ENCODE data around the gene SLC35G3. TPM values are rescaled to one million over a fixed set of nuclear protein-coding genes. Genes with fewer than 3 reads are reported as not detected.
"Not testable (repeated sequence)": the region's sequence is repeated elsewhere in the genome, so short reads cannot be mapped to it uniquely, and the experiment has no call there.

SLC35G3 gene
- not detected for polyA plus RNA-seq (ENCODE audit: insufficient read length in 4 of 4)

GRCh38 chr17:35194001-35194400, at the start of gene SLC35G3:
TSS of gene SLC35G3 (minus strand) at chr17:35194393. CDS start at chr17:35194307, 86 bp downstream.
- DNase-seq (ENCODE audit: low read depth in 4 of 4, low spot score in 3 of 4) = not testable (repeated sequence)

DNA sequence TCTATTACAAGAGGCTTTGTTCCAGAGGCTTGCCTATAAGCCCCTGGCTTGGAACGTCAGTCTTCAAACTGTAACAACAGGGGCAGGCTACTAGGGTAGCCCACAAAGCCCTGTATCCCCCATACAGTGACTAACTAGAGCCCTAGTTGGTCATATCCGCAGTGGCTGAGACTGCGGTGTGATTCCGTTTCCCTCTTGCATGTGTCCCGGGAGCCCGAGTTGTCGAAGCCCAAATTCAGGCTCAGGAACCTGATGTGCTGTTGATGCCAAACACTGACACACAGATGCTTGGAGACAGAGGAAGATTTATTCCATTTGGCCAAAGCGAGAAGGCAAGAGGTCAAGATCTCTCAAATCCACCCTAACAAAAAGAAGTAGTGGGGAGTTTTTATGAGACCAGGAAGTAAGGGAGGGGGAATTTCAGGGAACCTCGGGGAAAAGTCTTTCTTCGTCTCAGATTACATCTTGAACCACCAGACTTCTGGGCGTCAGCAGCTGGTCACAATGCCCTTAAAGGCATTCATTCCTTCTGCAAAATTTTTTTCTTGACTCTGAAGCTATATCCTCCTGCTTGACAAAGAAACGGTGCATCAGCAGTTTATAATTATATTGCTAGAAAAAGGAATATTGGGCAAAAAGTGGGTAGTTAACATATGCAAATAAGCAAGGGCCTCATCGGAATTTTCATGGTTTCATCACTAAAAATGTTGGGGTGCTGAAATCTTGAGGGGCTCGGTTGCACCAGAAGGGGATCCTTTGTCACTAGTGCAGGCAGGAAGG, 49.6 kb upstream of the SLC35G3 start:
- peak in 2 of 4 donors; percentile 35 to 36 for DNase-seq (ENCODE audit: low read depth in 4 of 4, low spot score in 3 of 4)

DNA sequence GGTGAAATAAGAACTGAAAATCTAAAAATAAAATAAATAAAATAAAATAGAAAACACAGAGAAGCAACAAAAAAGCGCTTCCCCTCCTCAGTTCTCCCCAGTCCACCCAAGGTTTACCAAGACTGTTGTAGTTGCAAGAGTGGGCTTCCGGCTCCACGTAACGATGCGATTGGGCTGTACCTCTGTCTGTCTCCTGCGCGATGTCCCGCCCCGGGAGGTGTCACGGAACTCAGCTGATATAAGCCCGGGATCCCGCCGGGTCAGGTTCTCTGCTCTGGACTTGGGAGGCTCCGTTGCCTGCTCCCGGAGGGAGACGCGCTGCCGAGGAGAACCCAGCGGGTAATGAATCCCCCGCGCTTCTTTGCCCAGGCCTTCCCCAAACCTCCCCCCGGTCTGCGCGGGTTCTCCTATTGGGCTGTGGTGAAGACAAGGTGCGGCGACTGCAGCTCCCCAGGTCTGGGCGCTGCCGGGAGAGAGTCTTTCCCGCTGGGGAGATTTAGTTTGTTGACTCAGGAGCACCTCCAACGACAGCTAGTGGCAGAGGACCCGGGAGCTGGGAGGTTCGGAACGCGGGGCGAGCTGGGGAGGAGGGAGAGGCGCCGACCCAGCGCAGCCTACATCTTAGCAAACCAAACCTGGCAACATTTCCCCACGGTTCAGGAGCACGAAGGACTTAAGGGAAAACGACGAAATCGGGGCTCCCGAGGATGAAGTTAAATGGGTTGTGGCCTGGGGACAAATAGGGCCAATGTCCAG, 48.8 kb upstream of the SLC35G3 start, which contains the start of gene SLFN5:
Gene SLFN5, plus strand, starts transcription at position 268 of the 756 bp plus-strand sequence. CDS start 15,619 bp downstream, outside the sequence.
- peak; percentile 82 to 87 (median 85) for DNase-seq (ENCODE audit: low read depth in 4 of 4, low spot score in 3 of 4)

DNA sequence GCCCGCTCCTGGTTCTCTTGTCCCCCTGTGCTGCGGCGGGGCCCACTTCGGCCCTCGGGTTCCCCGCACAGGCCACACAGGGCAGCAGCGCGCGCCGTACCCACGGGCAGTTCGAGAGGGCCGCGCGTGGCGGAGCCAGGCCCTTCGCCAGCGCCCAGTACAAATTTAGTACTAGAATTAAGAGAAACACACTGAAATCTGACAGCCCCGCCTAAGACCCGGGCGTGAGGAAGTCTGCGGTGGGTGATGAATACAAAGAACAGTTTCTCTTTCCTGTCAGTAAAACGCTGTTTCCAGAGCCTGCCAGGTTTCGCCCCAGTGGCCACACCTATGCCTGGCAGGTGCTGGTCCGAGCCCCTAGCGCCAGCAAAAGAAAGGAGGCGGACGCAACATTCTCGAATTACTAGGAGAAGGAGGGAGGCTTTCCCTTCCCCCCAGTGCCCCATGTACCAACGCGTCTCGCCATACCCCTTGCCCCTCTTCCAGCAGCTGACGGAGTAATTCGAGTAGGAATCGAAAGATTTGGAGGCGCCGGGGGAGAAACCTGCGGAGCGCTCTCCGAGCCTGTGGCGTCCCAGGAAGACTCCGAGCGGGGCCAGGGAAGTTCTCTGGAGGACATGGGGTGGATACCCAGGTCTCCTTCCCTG, 48.1 kb upstream of the SLC35G3 start:
- DNase-seq (ENCODE audit: low read depth in 4 of 4, low spot score in 3 of 4) = peak in 3 of 4 donors; percentile 60 to 62 (median 62)

DNA sequence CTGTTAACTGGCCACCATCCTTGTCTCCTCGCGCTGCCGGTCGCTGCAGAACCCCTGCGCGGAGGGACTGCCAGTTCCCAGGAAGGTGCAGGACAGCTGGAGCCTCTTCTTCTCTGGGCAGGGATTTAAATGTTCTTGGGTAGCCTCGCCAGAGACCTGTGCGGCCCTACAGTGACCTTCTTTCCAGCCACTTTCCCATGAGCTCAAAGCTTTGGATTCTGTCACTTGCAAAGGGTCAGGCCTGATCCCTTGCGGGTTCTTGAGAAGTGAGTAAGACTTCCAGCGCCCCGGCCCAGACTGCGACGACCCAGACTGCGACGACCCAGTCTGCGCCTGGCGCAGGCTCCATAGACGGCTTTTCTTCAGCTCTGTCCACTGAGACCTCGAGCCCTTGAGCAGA, 47.3 kb upstream of the SLC35G3 start:
- no peak for DNase-seq (ENCODE audit: low read depth in 4 of 4, low spot score in 3 of 4)

DNA sequence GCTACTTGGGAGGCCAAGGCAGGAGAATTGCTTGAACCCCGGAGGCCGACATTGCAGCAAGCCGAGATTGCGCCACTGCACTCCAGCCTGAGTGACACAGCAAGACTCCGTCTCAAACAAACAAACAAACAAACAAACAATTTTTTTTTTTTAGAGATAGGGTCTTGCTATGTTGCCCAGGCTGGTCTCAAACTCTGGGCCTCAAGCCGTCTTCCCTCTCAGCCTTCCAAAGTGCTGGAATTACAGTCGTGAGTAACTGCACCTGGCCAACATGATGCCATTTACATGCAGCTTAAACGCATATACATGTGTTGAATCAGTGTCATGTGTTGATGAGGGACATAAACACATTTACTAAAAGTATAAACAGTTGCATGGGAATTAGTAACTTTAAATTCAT, 46.7 kb upstream of the SLC35G3 start:
- no peak for DNase-seq (ENCODE audit: low read depth in 4 of 4, low spot score in 3 of 4)

DNA sequence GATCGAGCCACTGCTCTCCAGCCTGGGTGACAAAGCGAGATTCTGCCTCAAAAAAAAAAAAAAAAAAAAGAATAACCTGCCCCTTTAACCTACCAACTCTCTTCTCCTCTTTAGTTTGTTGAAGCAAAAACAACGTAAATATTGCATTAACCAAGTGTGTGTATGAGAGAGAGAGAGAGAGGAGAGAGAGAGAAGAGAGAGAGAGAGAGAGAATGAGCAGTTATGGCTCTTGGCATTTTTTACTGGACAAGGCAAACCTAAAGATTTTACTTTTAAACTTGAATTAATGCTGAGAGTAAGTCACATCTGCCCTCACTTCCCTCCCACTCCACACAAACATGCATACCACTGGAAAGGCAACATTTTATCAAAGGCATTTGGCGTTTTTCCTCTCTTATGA, 45.6 kb upstream of the SLC35G3 start:
- DNase-seq (ENCODE audit: low read depth in 4 of 4, low spot score in 3 of 4) = no peak

DNA sequence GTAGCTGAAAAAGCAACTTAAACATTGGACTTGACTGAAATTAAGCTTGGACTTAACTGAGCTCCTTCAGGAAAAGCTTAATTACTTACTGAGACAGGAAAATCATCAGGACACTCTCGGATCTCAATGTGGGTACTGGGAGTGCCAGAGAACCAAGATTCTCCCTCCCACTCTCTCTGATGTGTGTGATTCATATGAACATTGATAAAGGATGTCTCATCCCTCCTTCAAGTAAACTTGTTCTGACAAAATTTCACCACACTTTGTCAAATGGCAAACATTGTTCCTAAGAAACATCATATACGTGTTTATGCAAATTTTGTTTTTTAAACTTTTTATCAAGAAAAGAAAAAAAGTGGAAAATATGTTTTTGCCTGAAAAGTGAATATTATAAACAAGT, 44.6 kb upstream of the SLC35G3 start:
- DNase-seq (ENCODE audit: low read depth in 4 of 4, low spot score in 3 of 4) = no peak

DNA sequence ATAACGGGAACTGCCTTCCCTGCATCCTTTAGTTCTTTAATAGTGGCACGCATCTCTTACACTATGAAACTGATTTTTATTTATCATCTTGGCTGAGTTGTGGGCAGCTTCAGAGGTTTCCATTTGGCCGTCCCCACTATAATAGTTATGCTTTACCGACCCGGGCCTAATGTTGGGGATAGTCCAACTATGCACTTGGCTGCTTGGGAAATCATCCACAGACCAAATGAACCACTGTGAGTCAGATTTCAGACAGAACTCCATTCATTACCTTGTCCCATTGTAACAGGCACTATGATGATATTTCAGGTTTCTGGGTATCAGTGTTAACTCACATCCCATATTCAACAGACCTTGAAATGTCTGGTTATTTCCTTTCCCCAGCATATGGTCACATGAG, 42.6 kb upstream of the SLC35G3 start:
- no peak for DNase-seq (ENCODE audit: low read depth in 4 of 4, low spot score in 3 of 4)

GRCh38 chr17:35235917-35236316, 41.7 kb upstream of the SLC35G3 start:
- DNase-seq (ENCODE audit: low read depth in 4 of 4, low spot score in 3 of 4) = no peak

- no peak for DNase-seq (ENCODE audit: low read depth in 4 of 4, low spot score in 3 of 4)
These were observed 41.1 kb upstream of the SLC35G3 start for GRCh38 chr17:35235289-35235688.

DNA sequence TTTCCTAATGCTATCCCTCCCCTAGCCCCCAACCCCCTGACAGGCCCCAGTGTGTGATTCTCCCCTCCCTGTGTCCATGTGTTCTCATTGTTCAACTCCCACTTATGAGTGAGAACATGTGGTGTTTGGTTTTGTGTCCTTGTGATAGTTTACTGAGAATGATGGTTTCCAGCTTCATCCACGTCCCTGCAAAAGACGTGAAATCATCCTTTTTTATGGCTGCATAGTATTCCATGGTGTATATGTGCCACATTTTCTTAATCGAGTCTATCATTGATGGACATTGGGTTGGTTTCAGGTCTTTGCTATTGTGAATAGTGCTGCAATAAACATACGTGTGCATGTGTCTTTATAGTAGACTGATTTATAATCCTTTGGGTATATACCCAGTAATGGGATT, 40.1 kb upstream of the SLC35G3 start:
- not testable (repeated sequence) for DNase-seq (ENCODE audit: low read depth in 4 of 4, low spot score in 3 of 4)

DNA sequence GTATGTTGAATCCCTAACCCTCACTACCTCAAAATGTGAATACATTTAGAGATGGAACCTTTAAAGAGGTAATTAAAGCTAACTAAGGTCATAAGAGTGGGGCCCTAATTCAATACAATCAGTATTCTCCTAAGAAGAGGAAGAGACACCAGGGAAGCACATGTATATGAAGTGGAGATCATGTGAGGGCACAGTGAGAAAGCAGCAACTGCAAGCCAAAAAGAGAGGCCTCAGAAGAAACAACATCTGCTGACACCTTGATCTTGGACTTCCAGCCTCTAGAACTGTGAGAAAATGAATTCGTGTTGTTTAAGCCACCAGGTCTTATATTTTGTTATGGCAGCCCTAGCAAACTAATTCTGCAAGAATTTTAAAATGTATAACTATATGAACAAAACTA, 35.4 kb upstream of the SLC35G3 start:
- DNase-seq (ENCODE audit: low read depth in 4 of 4, low spot score in 3 of 4) = no peak

DNA sequence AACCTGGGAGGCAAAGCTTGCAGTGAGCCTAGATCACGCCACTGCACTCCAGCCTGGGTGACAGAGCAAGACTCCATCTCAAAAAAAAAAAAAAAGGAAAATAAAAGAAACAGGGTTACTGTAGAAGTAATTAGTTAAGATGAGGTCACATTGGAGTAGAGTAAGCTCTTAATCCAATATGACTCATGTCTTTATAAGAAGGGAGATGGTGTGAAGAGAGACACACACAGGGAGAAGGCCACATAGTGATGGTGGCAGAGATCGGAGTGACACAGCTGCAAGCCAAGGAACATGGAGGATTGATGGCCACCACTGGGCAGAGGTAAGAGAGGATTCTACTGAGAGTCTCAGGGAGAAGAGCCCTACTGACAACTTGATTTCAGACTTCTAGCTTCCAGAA, 33.4 kb upstream of the SLC35G3 start:
- no peak for DNase-seq (ENCODE audit: low read depth in 4 of 4, low spot score in 3 of 4)

GRCh38 chr17:35224436-35224835, 30.2 kb upstream of the SLC35G3 start:
- no peak for DNase-seq (ENCODE audit: low read depth in 4 of 4, low spot score in 3 of 4)

DNA sequence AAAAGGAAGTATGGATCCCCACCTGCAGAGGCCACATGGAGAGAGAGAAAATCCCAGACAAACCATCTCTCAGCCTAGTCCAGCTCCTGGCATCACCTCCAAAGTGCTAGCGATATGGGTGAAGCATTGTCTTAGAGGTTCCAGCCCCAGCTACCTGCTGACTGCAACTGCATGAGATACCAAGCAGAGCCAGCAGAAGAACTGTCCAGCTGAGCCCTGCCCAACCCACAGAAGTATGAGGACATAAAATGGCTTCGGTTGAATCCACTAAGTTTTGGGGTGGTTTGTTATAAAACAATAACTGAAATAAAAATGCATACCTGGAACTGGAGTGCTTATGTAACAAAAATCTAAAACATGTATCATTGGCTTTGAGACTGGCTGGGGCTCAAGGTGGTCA, 28.3 kb upstream of the SLC35G3 start:
- no peak for DNase-seq (ENCODE audit: low read depth in 4 of 4, low spot score in 3 of 4)

DNA sequence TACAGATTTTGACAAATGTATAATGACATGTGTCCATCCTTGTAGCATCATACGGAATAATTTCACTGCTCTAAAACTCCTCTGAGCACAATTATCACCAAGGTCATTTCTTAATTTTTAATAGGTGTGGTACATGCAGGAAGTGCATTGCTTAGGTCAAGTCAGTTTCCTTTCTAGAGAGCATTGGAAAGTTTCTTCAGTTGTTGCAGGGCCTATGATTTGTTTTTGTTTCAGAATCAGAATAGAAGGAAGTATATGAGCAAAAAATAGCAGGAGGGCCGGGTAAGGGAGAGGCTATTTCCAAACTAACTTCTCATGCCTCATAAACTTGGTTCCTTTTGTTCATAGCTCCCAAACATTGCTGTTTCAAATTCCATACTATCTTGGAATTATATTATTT, 24.7 kb upstream of the SLC35G3 start:
- no peak for DNase-seq (ENCODE audit: low read depth in 4 of 4, low spot score in 3 of 4)

DNA sequence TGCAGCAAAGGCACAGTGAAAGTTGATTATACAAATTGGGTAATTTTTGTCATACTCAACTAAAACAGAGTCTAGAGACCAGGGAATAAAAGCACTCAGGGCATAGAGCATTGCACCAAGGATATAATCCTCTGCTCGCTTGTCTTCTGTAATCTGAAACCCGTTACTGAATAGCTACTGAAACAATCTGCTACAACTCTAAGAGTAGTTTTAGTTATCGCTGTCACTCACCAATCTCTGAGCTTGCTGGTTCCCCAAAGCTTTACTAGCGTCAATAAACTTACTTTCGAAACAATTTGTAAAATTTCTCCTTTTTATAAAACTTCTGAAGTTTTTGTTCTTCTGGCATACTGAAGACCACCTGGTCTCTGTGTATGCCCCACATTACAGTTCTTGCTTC, 22.9 kb upstream of the SLC35G3 start:
- no peak for DNase-seq (ENCODE audit: low read depth in 4 of 4, low spot score in 3 of 4)

DNA sequence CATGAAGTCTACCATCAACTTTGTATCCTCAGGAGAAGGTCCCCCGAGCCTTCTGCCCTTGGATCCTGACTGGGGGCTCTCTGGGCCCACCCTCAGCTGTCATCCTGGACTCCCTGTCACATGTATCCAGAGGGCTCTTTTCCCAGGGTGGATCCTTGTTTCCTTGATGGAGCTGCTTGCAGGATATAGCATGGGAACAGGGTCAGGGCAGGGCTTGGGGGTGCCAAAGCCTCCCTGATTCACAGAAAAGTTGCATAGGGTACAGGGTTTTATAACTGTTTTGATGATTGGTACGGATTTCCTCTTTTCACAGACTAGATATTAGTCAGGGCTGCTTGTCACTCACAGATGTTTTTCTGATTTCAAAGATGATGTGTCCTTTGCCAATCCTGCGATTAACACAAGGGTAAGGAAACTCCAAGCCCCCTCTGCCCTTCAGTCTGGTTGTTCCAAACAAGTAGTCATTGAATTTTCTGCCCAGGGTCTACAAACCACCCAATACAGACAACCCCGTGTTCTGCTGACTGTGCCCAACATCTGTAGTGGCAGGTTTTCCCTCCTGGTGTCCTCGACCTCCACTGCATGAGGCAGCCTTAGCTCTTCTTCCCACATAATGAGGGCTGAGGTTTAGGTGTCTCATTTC, 20.6 kb upstream of the SLC35G3 start:
- DNase-seq (ENCODE audit: low read depth in 4 of 4, low spot score in 3 of 4) = no peak

DNA sequence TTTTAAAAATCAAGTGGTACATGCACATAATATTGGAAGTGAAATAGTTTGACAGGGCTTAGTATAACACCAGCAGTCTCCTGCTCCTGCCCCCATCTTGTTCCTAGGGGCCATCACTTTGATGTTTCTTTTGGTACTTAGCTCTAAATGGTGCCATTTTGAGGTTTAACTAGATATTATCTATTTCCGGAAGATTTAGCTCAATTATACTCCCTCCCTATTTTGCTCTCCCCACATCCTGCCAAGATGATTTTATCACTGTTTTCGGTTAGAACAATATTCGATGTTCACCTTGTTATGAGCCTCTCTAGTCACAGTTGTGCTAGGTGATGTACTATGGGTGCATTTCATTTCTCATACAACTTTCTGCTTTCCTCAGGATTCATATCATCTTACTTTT, 20.0 kb upstream of the SLC35G3 start:
- no peak for DNase-seq (ENCODE audit: low read depth in 4 of 4, low spot score in 3 of 4)

GRCh38 chr17:35213412-35213940, 19.3 kb upstream of the SLC35G3 start:
- DNase-seq (ENCODE audit: low read depth in 4 of 4, low spot score in 3 of 4) = no peak
